Measurements from ENCODE around the gene BAHCC1.

DNA sequence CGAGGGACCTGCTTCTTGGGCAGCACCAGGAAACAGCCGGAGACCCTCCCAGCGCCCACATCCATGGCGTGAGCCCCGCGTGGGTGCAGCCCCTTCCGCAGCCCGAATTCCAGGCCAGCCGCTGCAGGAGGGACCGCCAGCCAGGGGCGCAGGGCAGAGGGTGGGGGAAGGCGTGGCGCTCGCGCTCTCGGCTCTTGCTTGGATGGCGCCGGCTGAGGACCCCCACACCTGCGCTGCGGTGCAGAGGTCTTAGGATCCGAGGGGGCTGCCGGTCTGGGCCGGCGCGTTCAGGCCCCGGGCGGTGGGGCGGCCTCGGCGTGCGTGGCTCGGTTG, 88.6 kb downstream of the BAHCC1 start:
- no peak for TF ChIP-seq POLR2AphosphoS5 (IDR thresholded peaks at IDR 0.05)
- TF ChIP-seq, protein P1, sequence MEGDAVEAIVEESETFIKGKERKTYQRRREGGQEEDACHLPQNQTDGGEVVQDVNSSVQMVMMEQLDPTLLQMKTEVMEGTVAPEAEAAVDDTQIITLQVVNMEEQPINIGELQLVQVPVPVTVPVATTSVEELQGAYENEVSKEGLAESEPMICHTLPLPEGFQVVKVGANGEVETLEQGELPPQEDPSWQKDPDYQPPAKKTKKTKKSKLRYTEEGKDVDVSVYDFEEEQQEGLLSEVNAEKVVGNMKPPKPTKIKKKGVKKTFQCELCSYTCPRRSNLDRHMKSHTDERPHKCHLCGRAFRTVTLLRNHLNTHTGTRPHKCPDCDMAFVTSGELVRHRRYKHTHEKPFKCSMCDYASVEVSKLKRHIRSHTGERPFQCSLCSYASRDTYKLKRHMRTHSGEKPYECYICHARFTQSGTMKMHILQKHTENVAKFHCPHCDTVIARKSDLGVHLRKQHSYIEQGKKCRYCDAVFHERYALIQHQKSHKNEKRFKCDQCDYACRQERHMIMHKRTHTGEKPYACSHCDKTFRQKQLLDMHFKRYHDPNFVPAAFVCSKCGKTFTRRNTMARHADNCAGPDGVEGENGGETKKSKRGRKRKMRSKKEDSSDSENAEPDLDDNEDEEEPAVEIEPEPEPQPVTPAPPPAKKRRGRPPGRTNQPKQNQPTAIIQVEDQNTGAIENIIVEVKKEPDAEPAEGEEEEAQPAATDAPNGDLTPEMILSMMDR (IDR thresholded peaks at IDR 0.05), result no peak
- no peak for TF ChIP-seq POLR2A (IDR thresholded peaks at IDR 0.05)
- TF ChIP-seq EP300 (IDR thresholded peaks at IDR 0.05), result no peak
